ENCODE data around the gene HES4.

Gene HES4

DNA sequence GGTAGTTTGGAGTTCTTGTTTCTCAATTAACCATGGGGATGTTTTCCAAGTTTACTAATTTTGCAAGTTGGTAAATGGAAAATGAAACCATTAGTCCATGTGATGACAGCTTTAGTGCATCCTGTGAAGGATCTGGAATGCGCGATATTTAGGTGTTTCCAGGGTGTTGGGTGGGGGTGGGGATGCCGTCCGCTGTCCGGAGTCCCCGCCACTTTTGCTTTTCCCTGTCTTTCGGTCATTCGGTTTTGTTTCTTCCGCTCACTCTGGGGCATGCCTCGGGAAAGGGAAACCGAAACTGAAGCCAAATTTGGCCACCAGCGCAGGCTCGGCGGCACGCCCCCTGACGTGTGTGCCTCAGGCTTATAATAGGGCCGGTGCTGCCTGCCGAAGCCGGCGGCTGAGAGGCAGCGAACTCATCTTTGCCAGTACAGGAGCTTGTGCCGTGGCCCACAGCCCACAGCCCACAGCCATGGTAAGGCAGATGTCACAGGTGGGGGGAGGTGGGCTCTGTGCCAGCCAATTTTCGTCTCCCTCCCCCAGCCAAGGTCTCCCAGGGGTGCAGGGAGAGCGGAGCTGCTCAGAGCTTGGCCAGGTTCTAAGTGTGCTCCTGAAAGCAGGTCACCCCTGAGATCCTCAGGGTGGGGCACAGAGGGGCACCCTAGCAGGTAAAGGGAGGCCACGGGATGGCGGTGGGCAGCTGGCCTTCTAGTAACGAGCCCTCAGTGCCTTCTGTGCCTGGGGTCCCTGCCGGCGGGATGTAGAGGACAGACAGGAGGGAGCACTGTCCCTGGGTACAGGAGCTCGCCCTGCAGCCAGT is 13.4 kb upstream of the HES4 start, which contains the start of gene ISG15:
TSS of gene ISG15 (plus strand) at position 393 of the 817 bp plus-strand sequence. CDS start at position 470, 77 bp downstream.
- ChIA-PET POLR2A (interaction anchor here (0.5 to 2.2 kb wide), 8 partner anchors 11 to 334 kb away, joined by 3 to 11 read pairs (median 4); partner anchors contain the start of genes HES4 and RNF223), CTCF (interaction anchor here (0.6 to 3.0 kb wide), 6 partner anchors 11 to 238 kb away, joined by 3 to 20 read pairs (median 3); no protein-coding TSS in a partner anchor)
- H3K9me3 ChIP-seq (ENCODE audit: control insufficient read depth, insufficient read depth, low read depth, low read length): no peaks in the 10 kb centered on the region
- TF ChIP-seq ZFHX2 (tag by site-specific recombination; conservative IDR thresholded peaks at IDR 0.05) (peak; percentile 8; the same call in 1 of the 2 replicates), ZBTB17 (tag by site-specific recombination; IDR thresholded peaks at IDR 0.05) (no peak; the same call in 1 of the 2 replicates), GLIS2 (tag by site-specific recombination; IDR thresholded peaks at IDR 0.05) (peak; percentile 35), ZBTB7A (tag by site-specific recombination; IDR thresholded peaks at IDR 0.05; ENCODE audit: low read depth) (0 out of 2 replicates have a peak, but pooled peaks have one; percentile 23), ZNF626 (tag by site-specific recombination; IDR thresholded peaks at IDR 0.05) (no peak), ZNF600 (tag by site-specific recombination; IDR thresholded peaks at IDR 0.05) (peak; percentile 95), KLF8 (tag by site-specific recombination; IDR thresholded peaks at IDR 0.05) (peak; percentile 88), ZXDB (tag by site-specific recombination; IDR thresholded peaks at IDR 0.05) (peak; percentile 35; the same call in 1 of the 2 replicates), BCL11B (tag by site-specific recombination; IDR thresholded peaks at IDR 0.05; ENCODE audit: low read depth) (peak; percentile 49; the same call in 1 of the 2 replicates), KLF1 (tag by site-specific recombination; IDR thresholded peaks at IDR 0.05) (peak; percentile 36; the same call in 1 of the 2 replicates), SCRT2 (tag by site-specific recombination; IDR thresholded peaks at IDR 0.05) (peak; percentile 93), SP3 (tag by site-specific recombination; IDR thresholded peaks at IDR 0.05) (peak; percentile 49), SALL2 (tag by site-specific recombination; IDR thresholded peaks at IDR 0.05; ENCODE audit: borderline replicate concordance) (no peak), ZNF660 (tag by site-specific recombination; IDR thresholded peaks at IDR 0.05) (0 out of 2 replicates have a peak, but pooled peaks have one; percentile 40), SP2 (tag by site-specific recombination; IDR thresholded peaks at IDR 0.05) (peak; percentile 37), ZNF654 (tag by site-specific recombination; IDR thresholded peaks at IDR 0.05; ENCODE audit: low read depth) (no peak), ZNF664 (tag by site-specific recombination; IDR thresholded peaks at IDR 0.05) (peak; percentile 84; the same call in 1 of the 2 replicates), BCL11A (tag by site-specific recombination; IDR thresholded peaks at IDR 0.05; ENCODE audit: low read depth) (peak; percentile 56; the same call in 1 of the 2 replicates), MEIS1 (CRISPR knock-in tag; IDR thresholded peaks at IDR 0.05; ENCODE audit: borderline replicate concordance) (no peak), KLF9 (tag by site-specific recombination; IDR thresholded peaks at IDR 0.05; ENCODE audit: low read depth) (peak; percentile 91), GLIS1 (tag by site-specific recombination; IDR thresholded peaks at IDR 0.05) (peak; percentile 48; the same call in 1 of the 2 replicates), ZEB2 (tag by site-specific recombination; IDR thresholded peaks at IDR 0.05) (peak; percentile 80), ZIC2 (tag by site-specific recombination; IDR thresholded peaks at IDR 0.05) (0 out of 2 replicates have a peak, but pooled peaks have one; percentile 6)
- TF ChIP-seq, protein P1, sequence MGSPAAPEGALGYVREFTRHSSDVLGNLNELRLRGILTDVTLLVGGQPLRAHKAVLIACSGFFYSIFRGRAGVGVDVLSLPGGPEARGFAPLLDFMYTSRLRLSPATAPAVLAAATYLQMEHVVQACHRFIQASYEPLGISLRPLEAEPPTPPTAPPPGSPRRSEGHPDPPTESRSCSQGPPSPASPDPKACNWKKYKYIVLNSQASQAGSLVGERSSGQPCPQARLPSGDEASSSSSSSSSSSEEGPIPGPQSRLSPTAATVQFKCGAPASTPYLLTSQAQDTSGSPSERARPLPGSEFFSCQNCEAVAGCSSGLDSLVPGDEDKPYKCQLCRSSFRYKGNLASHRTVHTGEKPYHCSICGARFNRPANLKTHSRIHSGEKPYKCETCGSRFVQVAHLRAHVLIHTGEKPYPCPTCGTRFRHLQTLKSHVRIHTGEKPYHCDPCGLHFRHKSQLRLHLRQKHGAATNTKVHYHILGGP (tag by site-specific recombination; IDR thresholded peaks at IDR 0.05): no peak
- TF ChIP-seq, protein P2, sequence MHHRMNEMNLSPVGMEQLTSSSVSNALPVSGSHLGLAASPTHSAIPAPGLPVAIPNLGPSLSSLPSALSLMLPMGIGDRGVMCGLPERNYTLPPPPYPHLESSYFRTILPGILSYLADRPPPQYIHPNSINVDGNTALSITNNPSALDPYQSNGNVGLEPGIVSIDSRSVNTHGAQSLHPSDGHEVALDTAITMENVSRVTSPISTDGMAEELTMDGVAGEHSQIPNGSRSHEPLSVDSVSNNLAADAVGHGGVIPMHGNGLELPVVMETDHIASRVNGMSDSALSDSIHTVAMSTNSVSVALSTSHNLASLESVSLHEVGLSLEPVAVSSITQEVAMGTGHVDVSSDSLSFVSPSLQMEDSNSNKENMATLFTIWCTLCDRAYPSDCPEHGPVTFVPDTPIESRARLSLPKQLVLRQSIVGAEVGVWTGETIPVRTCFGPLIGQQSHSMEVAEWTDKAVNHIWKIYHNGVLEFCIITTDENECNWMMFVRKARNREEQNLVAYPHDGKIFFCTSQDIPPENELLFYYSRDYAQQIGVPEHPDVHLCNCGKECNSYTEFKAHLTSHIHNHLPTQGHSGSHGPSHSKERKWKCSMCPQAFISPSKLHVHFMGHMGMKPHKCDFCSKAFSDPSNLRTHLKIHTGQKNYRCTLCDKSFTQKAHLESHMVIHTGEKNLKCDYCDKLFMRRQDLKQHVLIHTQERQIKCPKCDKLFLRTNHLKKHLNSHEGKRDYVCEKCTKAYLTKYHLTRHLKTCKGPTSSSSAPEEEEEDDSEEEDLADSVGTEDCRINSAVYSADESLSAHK (tag by site-specific recombination; IDR thresholded peaks at IDR 0.05): peak; percentile 30; the same call in 1 of the 2 replicates
- TF ChIP-seq, protein P3, sequence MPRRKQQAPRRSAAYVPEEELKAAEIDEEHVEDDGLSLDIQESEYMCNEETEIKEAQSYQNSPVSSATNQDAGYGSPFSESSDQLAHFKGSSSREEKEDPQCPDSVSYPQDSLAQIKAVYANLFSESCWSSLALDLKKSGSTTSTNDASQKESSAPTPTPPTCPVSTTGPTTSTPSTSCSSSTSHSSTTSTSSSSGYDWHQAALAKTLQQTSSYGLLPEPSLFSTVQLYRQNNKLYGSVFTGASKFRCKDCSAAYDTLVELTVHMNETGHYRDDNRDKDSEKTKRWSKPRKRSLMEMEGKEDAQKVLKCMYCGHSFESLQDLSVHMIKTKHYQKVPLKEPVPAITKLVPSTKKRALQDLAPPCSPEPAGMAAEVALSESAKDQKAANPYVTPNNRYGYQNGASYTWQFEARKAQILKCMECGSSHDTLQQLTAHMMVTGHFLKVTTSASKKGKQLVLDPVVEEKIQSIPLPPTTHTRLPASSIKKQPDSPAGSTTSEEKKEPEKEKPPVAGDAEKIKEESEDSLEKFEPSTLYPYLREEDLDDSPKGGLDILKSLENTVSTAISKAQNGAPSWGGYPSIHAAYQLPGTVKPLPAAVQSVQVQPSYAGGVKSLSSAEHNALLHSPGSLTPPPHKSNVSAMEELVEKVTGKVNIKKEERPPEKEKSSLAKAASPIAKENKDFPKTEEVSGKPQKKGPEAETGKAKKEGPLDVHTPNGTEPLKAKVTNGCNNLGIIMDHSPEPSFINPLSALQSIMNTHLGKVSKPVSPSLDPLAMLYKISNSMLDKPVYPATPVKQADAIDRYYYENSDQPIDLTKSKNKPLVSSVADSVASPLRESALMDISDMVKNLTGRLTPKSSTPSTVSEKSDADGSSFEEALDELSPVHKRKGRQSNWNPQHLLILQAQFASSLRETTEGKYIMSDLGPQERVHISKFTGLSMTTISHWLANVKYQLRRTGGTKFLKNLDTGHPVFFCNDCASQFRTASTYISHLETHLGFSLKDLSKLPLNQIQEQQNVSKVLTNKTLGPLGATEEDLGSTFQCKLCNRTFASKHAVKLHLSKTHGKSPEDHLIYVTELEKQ (tag by site-specific recombination; IDR thresholded peaks at IDR 0.05; ENCODE audit: borderline replicate concordance): peak; percentile 73
- TF ChIP-seq, protein P4, sequence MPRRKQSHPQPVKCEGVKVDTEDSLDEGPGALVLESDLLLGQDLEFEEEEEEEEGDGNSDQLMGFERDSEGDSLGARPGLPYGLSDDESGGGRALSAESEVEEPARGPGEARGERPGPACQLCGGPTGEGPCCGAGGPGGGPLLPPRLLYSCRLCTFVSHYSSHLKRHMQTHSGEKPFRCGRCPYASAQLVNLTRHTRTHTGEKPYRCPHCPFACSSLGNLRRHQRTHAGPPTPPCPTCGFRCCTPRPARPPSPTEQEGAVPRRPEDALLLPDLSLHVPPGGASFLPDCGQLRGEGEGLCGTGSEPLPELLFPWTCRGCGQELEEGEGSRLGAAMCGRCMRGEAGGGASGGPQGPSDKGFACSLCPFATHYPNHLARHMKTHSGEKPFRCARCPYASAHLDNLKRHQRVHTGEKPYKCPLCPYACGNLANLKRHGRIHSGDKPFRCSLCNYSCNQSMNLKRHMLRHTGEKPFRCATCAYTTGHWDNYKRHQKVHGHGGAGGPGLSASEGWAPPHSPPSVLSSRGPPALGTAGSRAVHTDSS (tag by site-specific recombination; IDR thresholded peaks at IDR 0.05): no peak
- TF ChIP-seq, protein P5, sequence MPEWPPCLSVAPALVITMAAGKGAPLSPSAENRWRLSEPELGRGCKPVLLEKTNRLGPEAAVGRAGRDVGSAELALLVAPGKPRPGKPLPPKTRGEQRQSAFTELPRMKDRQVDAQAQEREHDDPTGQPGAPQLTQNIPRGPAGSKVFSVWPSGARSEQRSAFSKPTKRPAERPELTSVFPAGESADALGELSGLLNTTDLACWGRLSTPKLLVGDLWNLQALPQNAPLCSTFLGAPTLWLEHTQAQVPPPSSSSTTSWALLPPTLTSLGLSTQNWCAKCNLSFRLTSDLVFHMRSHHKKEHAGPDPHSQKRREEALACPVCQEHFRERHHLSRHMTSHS (tag by site-specific recombination; IDR thresholded peaks at IDR 0.05): no peak

More for the DNA sequence above, 13.4 kb upstream of the HES4 start, which contains the start of gene ISG15:
- Histone ChIP-seq H3K27ac (ENCODE audit: extremely low read depth, low read depth, low read length) (no peak within 1 kb of the TSS), H3K4me3 (ENCODE audit: low read depth, low read length) (peak within 1 kb of the TSS; percentile 32), H3K36me3 (ENCODE audit: control insufficient read depth in 2 of 2, insufficient read depth in 1 of 2, low read length in 2 of 2) (peaks cover 2 to 4% of the 10 kb centered on the region in 2 experiments; a peak in 2 of 3 replicates), H3K4me1 (ENCODE audit: control insufficient read depth, insufficient read depth, low read length) (no peaks in the 10 kb centered on the region)

Data from HEK293 (cell line).